ENCODE measurements around the gene PLEKHM3.

PLEKHM3 gene

GRCh38 chr2:207993151-207993763 is 32.1 kb downstream of the PLEKHM3 start:
- DNase-seq (ENCODE audit: low read depth in 2 of 2), result no peak

DNA sequence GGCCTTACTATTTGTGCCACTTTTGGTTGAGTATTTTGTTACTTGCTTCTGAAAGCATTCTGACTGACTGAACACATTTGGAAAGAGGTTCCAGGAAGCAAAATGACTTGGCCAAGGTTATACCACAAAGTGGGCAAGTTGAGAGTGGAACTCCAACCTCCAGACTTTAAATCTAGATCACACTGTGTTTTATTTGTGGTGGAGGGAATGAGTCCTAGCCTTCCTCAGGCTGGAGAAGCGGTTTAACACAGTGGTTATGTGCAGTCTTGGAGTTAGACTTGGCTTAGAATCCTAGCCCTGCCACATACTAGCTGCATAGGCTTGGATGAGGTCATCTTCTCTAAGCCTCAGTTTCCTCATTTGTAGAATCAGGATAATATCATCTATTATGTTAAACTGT is 33.4 kb downstream of the PLEKHM3 start:
- DNase-seq (ENCODE audit: low read depth in 2 of 2), result no peak

GRCh38 chr2:207990784-207991183 is 34.5 kb downstream of the PLEKHM3 start:
- DNase-seq (ENCODE audit: low read depth in 2 of 2), result no peak

DNA sequence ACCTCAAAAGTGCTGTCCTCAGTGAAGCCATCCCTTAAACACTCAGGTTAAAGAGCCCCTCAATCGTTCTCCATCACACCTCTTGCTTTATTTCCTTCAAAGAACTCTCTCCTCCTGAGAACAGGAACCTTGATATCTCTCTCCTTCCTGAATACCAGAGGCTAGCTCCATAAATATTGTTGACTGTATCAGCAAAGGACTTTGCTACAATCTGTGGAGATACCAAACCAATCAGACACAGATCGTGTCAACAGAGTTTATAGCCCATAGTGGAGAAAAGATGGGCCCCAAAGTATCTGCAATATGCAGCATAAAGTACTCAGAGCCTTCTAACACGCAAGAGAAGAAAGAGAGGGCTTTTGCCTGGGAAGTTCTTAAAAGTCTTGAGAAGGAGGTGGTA is 36.4 kb downstream of the PLEKHM3 start:
- no peak for DNase-seq (ENCODE audit: low read depth in 2 of 2)

DNA sequence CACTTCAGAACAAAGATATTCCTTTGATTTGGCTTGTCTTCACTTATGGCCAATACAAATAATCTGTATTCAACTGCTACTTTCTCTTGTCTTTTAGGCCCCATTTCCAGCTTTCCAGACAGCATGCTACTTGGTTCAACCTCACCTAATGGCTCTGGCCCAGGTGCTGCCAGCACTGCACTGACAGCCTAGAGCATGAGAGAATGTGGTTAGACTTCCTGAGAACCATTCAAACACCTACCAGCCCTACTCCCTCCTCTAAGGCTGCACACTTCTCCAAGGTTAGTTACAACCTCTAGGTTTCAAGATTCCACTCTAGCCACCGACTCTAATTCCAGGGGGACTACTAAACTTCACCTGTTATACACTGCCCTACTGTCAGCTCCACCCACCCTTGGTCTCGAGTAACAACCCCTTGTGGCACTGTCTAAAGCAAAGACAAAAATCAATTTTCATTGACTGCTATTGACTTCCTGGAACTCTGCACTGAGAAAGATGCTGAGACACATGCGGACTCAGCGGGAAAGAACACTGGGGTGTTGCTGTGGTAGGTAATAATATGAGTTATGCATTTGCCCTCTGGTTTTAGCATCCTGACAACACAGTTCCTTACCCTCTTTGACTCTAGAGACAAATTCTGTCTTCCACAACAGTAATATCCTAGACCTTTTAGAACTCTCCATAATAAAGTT is 38.2 kb downstream of the PLEKHM3 start:
- DNase-seq (ENCODE audit: low read depth in 2 of 2), result no peak

DNA sequence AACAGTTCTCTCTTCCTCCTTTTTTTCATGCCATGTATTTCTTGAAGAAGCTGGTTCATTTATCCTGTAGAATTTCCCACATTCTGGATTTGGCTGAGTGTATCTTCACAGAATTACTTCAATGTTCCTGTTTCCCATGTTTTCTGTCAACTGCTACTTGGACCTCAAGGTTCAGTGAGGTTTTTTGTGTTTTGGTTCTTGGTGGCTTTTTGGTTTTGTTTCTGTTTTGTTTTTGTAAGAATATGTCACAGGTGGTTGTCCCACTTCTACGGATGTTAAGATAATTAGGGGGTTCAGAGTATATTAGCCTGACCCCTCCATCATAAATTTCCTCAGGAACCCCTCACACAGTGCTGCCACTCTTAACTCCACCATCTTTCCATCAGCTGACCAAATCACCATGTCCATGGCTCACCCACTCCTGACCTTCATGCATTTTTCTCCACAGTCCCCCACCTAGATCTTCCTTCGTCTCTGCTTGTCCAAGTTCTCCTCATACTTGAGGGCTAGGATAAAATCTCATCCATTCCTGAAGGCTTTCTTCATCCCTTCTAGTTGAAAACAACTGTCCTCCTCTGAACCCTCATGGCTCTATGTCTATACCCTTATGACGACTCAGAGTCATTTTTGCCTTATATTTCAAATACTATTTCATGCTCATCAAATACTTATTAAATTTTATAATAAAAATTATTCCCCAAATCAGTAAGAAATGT is 40.4 kb downstream of the PLEKHM3 start:
- DNase-seq (ENCODE audit: low read depth in 2 of 2), result no peak

GRCh38 chr2:207983641-207984042 is 41.7 kb downstream of the PLEKHM3 start:
- DNase-seq (ENCODE audit: low read depth in 2 of 2), result no peak

- no peak for DNase-seq (ENCODE audit: low read depth in 2 of 2)
Measured at GRCh38 chr2:207978177-207978948, 47.0 kb downstream of the PLEKHM3 start.

- DNase-seq (ENCODE audit: low read depth in 2 of 2), result no peak
Measured at GRCh38 chr2:207975921-207976320, 49.4 kb downstream of the PLEKHM3 start.

DNA sequence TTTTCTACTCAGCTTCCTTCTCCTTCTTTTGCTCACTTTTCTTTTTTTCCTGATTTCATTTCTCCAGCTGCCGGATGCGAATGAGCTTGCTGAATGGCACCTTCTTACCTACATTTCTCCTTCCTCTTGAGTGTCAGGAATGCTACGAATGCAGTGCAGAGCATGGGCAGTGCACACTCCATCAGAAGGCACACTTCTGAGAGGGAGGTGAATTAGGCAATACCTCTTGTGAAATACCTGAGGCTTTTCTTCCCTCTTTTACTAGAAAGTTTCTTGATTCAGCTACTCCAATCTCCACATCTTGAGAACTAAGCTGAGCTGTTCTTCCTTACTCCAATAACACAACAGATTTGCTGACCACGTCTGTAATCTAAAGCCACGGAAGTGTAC is 51.1 kb downstream of the PLEKHM3 start:
- DNase-seq (ENCODE audit: low read depth in 2 of 2), result no peak

DNA sequence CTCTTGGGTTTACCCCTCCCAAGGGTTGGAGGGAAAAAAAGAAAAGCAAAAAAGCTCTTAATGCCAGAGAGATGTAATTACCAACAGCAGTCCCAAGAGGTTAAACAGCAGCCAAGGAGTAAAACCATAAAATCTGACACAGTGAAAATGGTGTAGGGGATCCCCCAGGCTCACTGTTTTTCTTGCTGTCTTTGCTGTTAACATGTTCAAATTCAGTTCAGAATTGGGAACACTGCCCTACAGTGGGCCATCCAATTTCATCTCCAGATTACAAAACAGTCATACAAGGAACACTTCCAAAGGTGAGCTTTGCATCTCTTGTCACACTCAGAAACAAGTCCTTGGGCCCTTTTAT is 54.5 kb downstream of the PLEKHM3 start:
- no peak for DNase-seq (ENCODE audit: low read depth in 2 of 2)

DNA sequence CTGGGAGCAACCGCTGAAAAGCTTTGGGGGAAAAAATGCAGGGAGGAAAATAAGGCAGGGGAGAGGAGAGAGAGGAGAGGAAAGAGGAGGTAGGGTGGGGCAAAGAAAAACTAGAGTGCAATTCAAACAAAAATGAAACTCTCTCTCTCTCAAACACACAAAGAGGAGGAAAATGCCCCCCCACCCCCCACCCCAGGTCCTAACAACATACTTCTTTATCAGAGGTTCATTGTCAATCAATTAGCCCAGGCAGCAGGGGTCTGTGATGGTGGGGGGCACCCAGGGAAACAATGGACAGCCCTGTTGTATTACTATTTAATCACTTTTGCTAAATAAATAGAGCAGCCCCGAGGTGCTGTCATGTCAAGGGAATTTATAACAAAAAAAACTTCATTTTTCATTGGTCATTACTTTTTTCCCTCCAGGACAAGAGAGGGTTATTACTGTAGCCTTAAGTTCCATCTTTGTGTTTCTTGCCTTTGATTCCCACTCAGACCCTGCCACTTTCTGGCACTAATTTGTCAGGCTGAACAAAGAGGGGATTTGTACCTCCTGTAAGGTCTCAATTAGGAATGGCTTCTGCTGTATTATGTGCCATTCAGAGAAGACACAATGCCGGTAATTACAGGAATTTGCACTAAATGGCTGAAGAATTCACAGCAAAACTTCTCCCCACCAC is 55.0 kb downstream of the PLEKHM3 start:
- no peak for DNase-seq (ENCODE audit: low read depth in 2 of 2)

DNA sequence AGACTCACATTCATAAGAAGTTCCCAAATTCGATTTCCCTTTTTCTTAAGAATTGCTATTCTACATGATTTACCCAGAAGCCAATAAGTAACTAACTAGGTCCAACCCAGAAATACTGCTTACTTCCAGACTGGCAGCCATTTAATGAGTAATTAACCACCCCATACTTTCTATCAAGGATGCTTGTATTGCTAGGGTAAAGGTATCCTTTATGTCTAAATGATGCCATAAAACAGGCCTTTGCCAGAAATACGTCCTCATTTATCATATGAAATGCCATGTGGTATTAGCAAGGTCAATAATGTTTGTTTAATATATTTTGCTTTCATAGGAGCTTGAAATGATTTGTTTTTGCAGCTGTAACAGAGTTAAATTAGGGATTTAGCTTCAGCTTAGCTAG is 56.1 kb downstream of the PLEKHM3 start:
- DNase-seq (ENCODE audit: low read depth in 2 of 2), result no peak

DNA sequence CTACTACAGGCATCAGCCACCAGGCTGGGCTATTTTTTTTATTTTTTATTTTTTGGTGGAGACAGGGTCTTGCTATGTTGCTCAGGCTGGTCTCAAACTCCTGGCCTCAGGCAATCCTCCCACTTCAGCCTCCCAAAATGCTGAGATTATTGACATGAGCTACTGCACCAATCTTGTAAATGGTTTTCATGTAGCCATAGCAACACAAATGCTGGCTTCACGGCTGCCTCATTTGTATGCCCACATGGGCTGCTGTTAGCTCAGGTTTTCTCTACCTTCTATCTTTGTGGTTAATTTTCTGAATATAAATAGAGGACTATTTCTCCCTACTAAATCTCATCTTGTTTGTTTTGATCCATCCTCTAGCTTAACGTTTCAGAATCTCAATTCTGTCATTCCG is 58.2 kb downstream of the PLEKHM3 start:
- no peak for DNase-seq (ENCODE audit: low read depth in 2 of 2)

GRCh38 chr2:207960911-207961310 is 64.4 kb downstream of the PLEKHM3 start:
- DNase-seq (ENCODE audit: low read depth in 2 of 2), result no peak

- no peak for DNase-seq (ENCODE audit: low read depth in 2 of 2)
Measured at GRCh38 chr2:207960090-207960489, 65.2 kb downstream of the PLEKHM3 start.

DNA sequence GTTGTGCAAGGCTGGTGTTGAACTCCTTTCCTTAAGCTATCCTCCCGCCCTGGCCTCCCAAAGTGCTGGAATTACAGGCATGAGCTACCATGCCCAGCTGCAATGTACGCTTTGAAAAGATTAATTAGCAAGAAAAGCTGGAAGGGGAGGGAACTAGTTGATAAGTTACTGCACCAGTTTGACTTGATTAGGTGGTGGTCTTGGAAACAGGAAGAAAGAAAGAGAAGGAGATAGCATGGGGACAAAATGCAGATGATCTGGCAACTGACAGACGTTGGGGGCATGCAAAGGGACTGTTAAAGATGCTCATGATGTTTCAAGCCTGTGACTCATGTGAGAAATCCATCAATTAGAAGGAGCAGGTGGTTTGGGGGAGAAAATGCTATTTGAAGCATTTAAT is 68.6 kb downstream of the PLEKHM3 start:
- DNase-seq (ENCODE audit: low read depth in 2 of 2), result no peak

DNA sequence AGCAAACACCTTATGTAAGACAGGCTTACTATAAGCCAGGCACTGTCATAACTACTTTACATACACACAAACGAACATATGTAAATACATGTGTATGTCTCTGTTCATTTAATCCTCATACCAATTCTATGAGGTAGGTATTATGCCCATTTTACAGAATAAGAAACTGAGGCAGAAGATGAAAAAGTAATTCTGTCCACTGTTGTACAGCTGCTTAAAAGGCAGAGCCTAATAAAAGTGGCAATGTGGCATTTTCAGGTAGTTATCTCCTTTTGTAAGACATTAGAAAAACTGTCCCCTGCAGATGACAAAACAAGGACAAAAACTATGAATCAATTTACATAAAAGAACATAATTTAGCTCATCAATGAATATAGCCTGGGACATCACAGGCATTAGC is 69.9 kb downstream of the PLEKHM3 start:
- DNase-seq (ENCODE audit: low read depth in 2 of 2), result no peak

- DNase-seq (ENCODE audit: low read depth in 2 of 2), result no peak
Measured at GRCh38 chr2:207953354-207953753, 72.0 kb downstream of the PLEKHM3 start.

GRCh38 chr2:207952564-207953345 is 72.6 kb downstream of the PLEKHM3 start:
- no peak for DNase-seq (ENCODE audit: low read depth in 2 of 2)

Measured in fibroblast of skin of left quadriceps (primary cell).